GM12873 (cell line): ENCODE results near the gene TBK1.

Experiments
- TF ChIP-seq, protein P1 (sequence below): IDR thresholded peaks from 2 replicates; pipeline ENCODE4 v1.5.1; 2012; ENCODE audit warnings: low read depth, mild to moderate bottlenecking, moderate library complexity, low read length, control low read depth; ENCODE audit not compliant: insufficient read depth; ENCODE audit errors: missing control alignments

TBK1 gene

GRCh38 chr12:64496839-64497400 is 45.0 kb downstream of the TBK1 start:
- TF ChIP-seq, protein P1, sequence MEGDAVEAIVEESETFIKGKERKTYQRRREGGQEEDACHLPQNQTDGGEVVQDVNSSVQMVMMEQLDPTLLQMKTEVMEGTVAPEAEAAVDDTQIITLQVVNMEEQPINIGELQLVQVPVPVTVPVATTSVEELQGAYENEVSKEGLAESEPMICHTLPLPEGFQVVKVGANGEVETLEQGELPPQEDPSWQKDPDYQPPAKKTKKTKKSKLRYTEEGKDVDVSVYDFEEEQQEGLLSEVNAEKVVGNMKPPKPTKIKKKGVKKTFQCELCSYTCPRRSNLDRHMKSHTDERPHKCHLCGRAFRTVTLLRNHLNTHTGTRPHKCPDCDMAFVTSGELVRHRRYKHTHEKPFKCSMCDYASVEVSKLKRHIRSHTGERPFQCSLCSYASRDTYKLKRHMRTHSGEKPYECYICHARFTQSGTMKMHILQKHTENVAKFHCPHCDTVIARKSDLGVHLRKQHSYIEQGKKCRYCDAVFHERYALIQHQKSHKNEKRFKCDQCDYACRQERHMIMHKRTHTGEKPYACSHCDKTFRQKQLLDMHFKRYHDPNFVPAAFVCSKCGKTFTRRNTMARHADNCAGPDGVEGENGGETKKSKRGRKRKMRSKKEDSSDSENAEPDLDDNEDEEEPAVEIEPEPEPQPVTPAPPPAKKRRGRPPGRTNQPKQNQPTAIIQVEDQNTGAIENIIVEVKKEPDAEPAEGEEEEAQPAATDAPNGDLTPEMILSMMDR = no peak

DNA sequence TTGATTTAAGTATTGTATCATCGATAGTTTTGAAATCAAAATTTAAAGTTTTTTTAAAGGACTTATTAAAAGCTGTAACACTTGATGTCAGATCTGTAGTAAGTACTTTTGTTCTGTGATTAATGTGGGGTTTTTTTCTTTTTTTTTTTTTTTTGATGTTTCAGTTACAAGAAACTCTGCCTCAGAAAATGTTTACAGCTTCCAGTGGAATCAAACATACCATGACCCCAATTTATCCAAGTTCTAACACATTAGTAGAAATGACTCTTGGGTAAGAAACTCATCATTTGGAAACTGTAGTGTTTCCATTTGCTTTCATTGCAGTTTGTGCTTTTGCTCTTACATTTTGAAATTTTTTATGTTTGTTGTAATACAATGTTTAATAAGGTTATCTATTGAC is 45.6 kb downstream of the TBK1 start:
- TF ChIP-seq, protein P1 = no peak

DNA sequence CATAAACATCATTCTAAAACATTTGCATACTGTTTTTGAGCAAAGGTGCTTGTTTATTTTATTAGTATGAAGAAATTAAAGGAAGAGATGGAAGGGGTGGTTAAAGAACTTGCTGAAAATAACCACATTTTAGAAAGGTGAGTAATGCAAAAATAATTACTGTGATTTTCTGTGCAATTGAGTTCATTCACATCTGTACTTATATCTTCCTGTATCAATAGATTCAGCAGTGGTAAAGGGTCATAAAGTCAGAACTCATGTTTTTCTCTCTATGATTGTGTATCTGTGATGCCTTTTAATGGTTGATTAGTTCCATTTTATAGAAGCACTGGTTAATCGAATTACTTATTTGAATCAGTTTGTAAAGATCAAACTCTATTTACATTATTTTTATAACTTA is 46.0 kb downstream of the TBK1 start:
- TF ChIP-seq, protein P1 = no peak

DNA sequence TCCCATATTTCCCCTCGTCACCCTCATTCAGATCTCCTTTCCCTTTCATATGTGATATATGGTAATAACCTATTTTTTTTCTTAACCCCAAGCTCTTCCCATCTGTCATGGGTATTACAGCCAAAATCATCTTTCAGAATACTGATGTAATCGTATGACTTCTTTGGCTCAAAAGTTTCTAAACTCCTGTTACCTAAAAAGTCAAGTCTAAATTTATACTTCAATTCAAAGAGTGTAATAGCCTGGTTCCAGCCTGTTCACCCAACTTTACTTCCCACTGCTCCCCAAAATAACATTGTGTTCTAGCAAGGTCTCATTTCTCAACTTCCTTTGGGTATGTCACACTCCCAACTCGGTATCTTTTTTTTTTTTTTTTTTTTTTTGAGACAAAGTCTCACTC is 48.5 kb downstream of the TBK1 start:
- TF ChIP-seq, protein P1 = no peak

DNA sequence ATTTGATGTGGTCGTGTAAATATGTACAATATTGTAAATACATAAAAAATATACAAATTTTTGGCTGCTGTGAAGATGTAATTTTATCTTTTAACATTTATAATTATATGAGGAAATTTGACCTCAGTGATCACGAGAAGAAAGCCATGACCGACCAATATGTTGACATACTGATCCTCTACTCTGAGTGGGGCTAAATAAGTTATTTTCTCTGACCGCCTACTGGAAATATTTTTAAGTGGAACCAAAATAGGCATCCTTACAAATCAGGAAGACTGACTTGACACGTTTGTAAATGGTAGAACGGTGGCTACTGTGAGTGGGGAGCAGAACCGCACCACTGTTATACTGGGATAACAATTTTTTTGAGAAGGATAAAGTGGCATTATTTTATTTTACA is 49.6 kb downstream of the TBK1 start:
- TF ChIP-seq, protein P1 = no peak

- TF ChIP-seq, protein P1 = no peak
Observed at GRCh38 chr12:64506955-64507354, 55.0 kb downstream of the TBK1 start.

- TF ChIP-seq, protein P1 = no peak
Observed at GRCh38 chr12:64510667-64511066, 58.7 kb downstream of the TBK1 start.
